ENCODE measurements around the gene PDCD1.

GRCh38 chr2:241834527-241835210 is 24.0 kb downstream of the PDCD1 start:
- no peak for TF ChIP-seq CTCF (IDR thresholded peaks at IDR 0.05; ENCODE audit: low read depth, low read length)
- TF ChIP-seq EZH2phosphoT487 (IDR thresholded peaks at IDR 0.05; ENCODE audit: low read depth) = no peak
